Activated CD4-positive, CD25-positive, alpha-beta regulatory T cell treated with anti-CD3 and anti-CD28 coated beads, Interleukin-2, amount 50 U/mL, for 16 hours (primary cell): ENCODE data around the gene CHRNA4.
"Not testable (repeated sequence)": the region's sequence is repeated elsewhere in the genome, so short reads cannot be mapped to it uniquely, and the experiment has no call there.

Experiments used
- DNase-seq: peaks from one replicate; pipeline ENCODE4 v3.0.0-alpha.2; 2020; ENCODE audit warnings: low read depth, low spot score

Gene CHRNA4

GRCh38 chr20:63350196-63350595 lies 11.0 kb downstream of the CHRNA4 start:
- no peak for DNase-seq

- no peak for DNase-seq
Observed at GRCh38 chr20:63349516-63349895, 11.6 kb downstream of the CHRNA4 start.

GRCh38 chr20:63348828-63349515 lies 12.2 kb downstream of the CHRNA4 start:
- DNase-seq, result no peak

GRCh38 chr20:63347950-63348827 lies 13.0 kb downstream of the CHRNA4 start:
- no peak for DNase-seq

- DNase-seq, result no peak
Observed at GRCh38 chr20:63347081-63347741, 13.9 kb downstream of the CHRNA4 start.

GRCh38 chr20:63346131-63347080 lies 14.7 kb downstream of the CHRNA4 start:
- DNase-seq, result no peak

- no peak for DNase-seq
Observed at GRCh38 chr20:63345328-63346100, 15.6 kb downstream of the CHRNA4 start.

GRCh38 chr20:63344616-63345327 lies 16.4 kb downstream of the CHRNA4 start:
- no peak for DNase-seq

GRCh38 chr20:63343460-63344445 lies 17.4 kb downstream of the CHRNA4 start:
- no peak for DNase-seq

GRCh38 chr20:63342561-63343459 lies 18.3 kb downstream of the CHRNA4 start:
- no peak for DNase-seq

- DNase-seq, result not testable (repeated sequence)
Observed at GRCh38 chr20:63340158-63340688, 20.9 kb downstream of the CHRNA4 start.

GRCh38 chr20:63339154-63340094 lies 21.7 kb downstream of the CHRNA4 start:
- DNase-seq, result not testable (repeated sequence)

GRCh38 chr20:63337786-63338420 lies 23.2 kb downstream of the CHRNA4 start:
- DNase-seq, result no peak

GRCh38 chr20:63336232-63336752 lies 24.9 kb downstream of the CHRNA4 start:
- DNase-seq, result no peak

- DNase-seq, result no peak
Observed at GRCh38 chr20:63335711-63336110, 25.4 kb downstream of the CHRNA4 start.
